ENCODE data around the gene ROBO4. TPM values are rescaled to one million over a fixed set of nuclear protein-coding genes. Genes with fewer than 3 reads are reported as not detected.

ROBO4 gene
- total and polyA plus RNA-seq, 5 donors, result 11.7 to 17.4 (median 16.1) TPM

GRCh38 chr11:124937336-124937935, 39.8 kb upstream of the ROBO4 start:
- intact Hi-C loops (cut with DNase I), result no loop called here
- ATAC-seq (no peak), DNase-seq (no peak)
- H3K27me3 ChIP-seq (ENCODE audit: control insufficient read depth, insufficient read depth), result no peaks in the 10 kb centered on the region
- H3K4me1 ChIP-seq (ENCODE audit: control insufficient read depth, insufficient read depth, low read length), result no peaks in the 10 kb centered on the region
- H3K27ac ChIP-seq (ENCODE audit: low read length), result no peak overlapping the region
- WGBS, result 82% methylated on average over 3 of the region's 3 CpGs
- no peak overlapping the region for H3K4me3 ChIP-seq (ENCODE audit: low read length)
- H3K9me3 ChIP-seq (ENCODE audit: control insufficient read depth, low read length), result no peaks in the 10 kb centered on the region

GRCh38 chr11:124935548-124936514, 38.2 kb upstream of the ROBO4 start, which contains the start of gene HEPACAM:
Gene HEPACAM (minus strand): TSS chr11:124936047. CDS start chr11:124936006, 41 bp downstream.
- no peaks in the 10 kb centered on the region for H3K4me1 ChIP-seq (ENCODE audit: control insufficient read depth, insufficient read depth, low read length)
- no peaks in the 10 kb centered on the region for H3K27me3 ChIP-seq (ENCODE audit: control insufficient read depth, insufficient read depth)
- ATAC-seq (no peak), DNase-seq (no peak)
- no peak within 1 kb of the TSS for H3K27ac ChIP-seq (ENCODE audit: low read length)
- H3K4me3 ChIP-seq (ENCODE audit: low read length), result no peak within 1 kb of the TSS
- intact Hi-C loops (cut with DNase I), result no loop called here
- 84% methylated on average over 18 of the region's 18 CpGs for WGBS
- H3K9me3 ChIP-seq (ENCODE audit: control insufficient read depth, low read length), result no peaks in the 10 kb centered on the region

- WGBS, result 66% methylated on average over 4 of the region's 4 CpGs
- no peak for DNase-seq
- Histone ChIP-seq H3K27ac (ENCODE audit: low read length) (no peak overlapping the region), H3K4me3 (ENCODE audit: low read length) (no peak overlapping the region), H3K9me3 (ENCODE audit: control insufficient read depth, low read length) (no peaks in the 10 kb centered on the region), H3K4me1 (ENCODE audit: control insufficient read depth, insufficient read depth, low read length) (no peaks in the 10 kb centered on the region), H3K27me3 (ENCODE audit: control insufficient read depth, insufficient read depth) (no peaks in the 10 kb centered on the region)
- intact Hi-C loops (cut with DNase I), result no loop called here
- no peak for ATAC-seq
These were observed 37.3 kb upstream of the ROBO4 start for GRCh38 chr11:124934862-124935547.

- H3K4me3 ChIP-seq (ENCODE audit: low read length), result no peak overlapping the region
- H3K27me3 ChIP-seq (ENCODE audit: control insufficient read depth, insufficient read depth), result no peaks in the 10 kb centered on the region
- intact Hi-C loops (cut with DNase I), result no loop called here
- WGBS, result 80% methylated on average over 3 of the region's 3 CpGs
- no peak overlapping the region for H3K27ac ChIP-seq (ENCODE audit: low read length)
- H3K9me3 ChIP-seq (ENCODE audit: control insufficient read depth, low read length), result no peaks in the 10 kb centered on the region
- DNase-seq (no peak), ATAC-seq (no peak)
- H3K4me1 ChIP-seq (ENCODE audit: control insufficient read depth, insufficient read depth, low read length), result no peaks in the 10 kb centered on the region
These were observed 33.1 kb upstream of the ROBO4 start for GRCh38 chr11:124930799-124931198.

- WGBS, result 35% methylated on average over 4 of the region's 4 CpGs
- Histone ChIP-seq H3K9me3 (ENCODE audit: control insufficient read depth, low read length) (no peaks in the 10 kb centered on the region), H3K4me1 (ENCODE audit: control insufficient read depth, insufficient read depth, low read length) (no peaks in the 10 kb centered on the region), H3K27me3 (ENCODE audit: control insufficient read depth, insufficient read depth) (no peaks in the 10 kb centered on the region), H3K4me3 (ENCODE audit: low read length) (no peak overlapping the region), H3K27ac (ENCODE audit: low read length) (no peak overlapping the region)
- intact Hi-C loops (cut with DNase I), result no loop called here
- ATAC-seq (no peak), DNase-seq (peak in 1 of 3 donors; percentile 46)
These were observed 31.4 kb upstream of the ROBO4 start for GRCh38 chr11:124928942-124929665.

GRCh38 chr11:124923296-124923695, 25.6 kb upstream of the ROBO4 start:
- ATAC-seq (no peak), DNase-seq (no peak)
- Histone ChIP-seq H3K9me3 (ENCODE audit: control insufficient read depth, low read length) (no peaks in the 10 kb centered on the region), H3K4me1 (ENCODE audit: control insufficient read depth, insufficient read depth, low read length) (peaks cover 2% of the 10 kb centered on the region), H3K27ac (ENCODE audit: low read length) (no peak overlapping the region), H3K4me3 (ENCODE audit: low read length) (no peak overlapping the region), H3K27me3 (ENCODE audit: control insufficient read depth, insufficient read depth) (no peaks in the 10 kb centered on the region)
- intact Hi-C loops (cut with DNase I), result no loop called here

GRCh38 chr11:124922831-124923230, 25.2 kb upstream of the ROBO4 start:
- intact Hi-C loops (cut with DNase I), result no loop called here
- H3K27me3 ChIP-seq (ENCODE audit: control insufficient read depth, insufficient read depth), result no peaks in the 10 kb centered on the region
- H3K9me3 ChIP-seq (ENCODE audit: control insufficient read depth, low read length), result no peaks in the 10 kb centered on the region
- H3K4me3 ChIP-seq (ENCODE audit: low read length), result no peak overlapping the region
- H3K27ac ChIP-seq (ENCODE audit: low read length), result no peak overlapping the region
- ATAC-seq (no peak), DNase-seq (no peak)
- H3K4me1 ChIP-seq (ENCODE audit: control insufficient read depth, insufficient read depth, low read length), result peaks cover 2% of the 10 kb centered on the region
- 90% methylated on average over 4 of the region's 4 CpGs for WGBS

GRCh38 chr11:124920870-124921609, 23.4 kb upstream of the ROBO4 start:
- H3K4me3 ChIP-seq (ENCODE audit: low read length), result peak overlapping the region; percentile 57
- peaks cover 2% of the 10 kb centered on the region for H3K4me1 ChIP-seq (ENCODE audit: control insufficient read depth, insufficient read depth, low read length)
- ATAC-seq, result peak; percentile 78 to 90
- peak; percentile 87 to 94 (median 94) for DNase-seq
- H3K27ac ChIP-seq (ENCODE audit: low read length), result peak overlapping the region; percentile 62
- H3K9me3 ChIP-seq (ENCODE audit: control insufficient read depth, low read length), result no peaks in the 10 kb centered on the region
- WGBS, result 5% methylated on average over 82 of the region's 82 CpGs
- intact Hi-C loops (cut with DNase I), result no loop called here
- H3K27me3 ChIP-seq (ENCODE audit: control insufficient read depth, insufficient read depth), result no peaks in the 10 kb centered on the region

GRCh38 chr11:124920356-124920755, 22.7 kb upstream of the ROBO4 start:
- intact Hi-C loops (cut with DNase I), result no loop called here
- WGBS, result 82% methylated on average over 5 of the region's 5 CpGs
- H3K27ac ChIP-seq (ENCODE audit: low read length), result peak overlapping the region; percentile 38
- no peaks in the 10 kb centered on the region for H3K9me3 ChIP-seq (ENCODE audit: control insufficient read depth, low read length)
- no peak for DNase-seq
- peaks cover 2% of the 10 kb centered on the region for H3K4me1 ChIP-seq (ENCODE audit: control insufficient read depth, insufficient read depth, low read length)
- no peak for ATAC-seq
- no peaks in the 10 kb centered on the region for H3K27me3 ChIP-seq (ENCODE audit: control insufficient read depth, insufficient read depth)
- H3K4me3 ChIP-seq (ENCODE audit: low read length), result peak overlapping the region; percentile 57

- 99% methylated on average over 2 of the region's 2 CpGs for WGBS
- no peak overlapping the region for H3K27ac ChIP-seq (ENCODE audit: low read length)
- peaks cover 2% of the 10 kb centered on the region for H3K4me1 ChIP-seq (ENCODE audit: control insufficient read depth, insufficient read depth, low read length)
These were observed 22.2 kb upstream of the ROBO4 start for GRCh38 chr11:124919898-124920297.

More at GRCh38 chr11:124919898-124920297, 22.2 kb upstream of the ROBO4 start:
- no peak for ATAC-seq
- Histone ChIP-seq H3K9me3 (ENCODE audit: control insufficient read depth, low read length) (no peaks in the 10 kb centered on the region), H3K27me3 (ENCODE audit: control insufficient read depth, insufficient read depth) (no peaks in the 10 kb centered on the region), H3K4me3 (ENCODE audit: low read length) (no peak overlapping the region)
- DNase-seq, result no peak
- intact Hi-C loops (cut with DNase I), result no loop called here

All from right cardiac atrium (tissue), 5 donors.